OCI-LY3 (cell line): ENCODE measurements around the gene PDILT.

Source experiments
- H2AFZ ChIP-seq: fragments of 200-600, 300-600 bp; shearing (Covaris generic); 2 replicates; pipeline ENCODE4 v1.6.0; 2014; ENCODE audit warnings: antibody characterized with exemption, low read depth, low read length
- H3K27ac ChIP-seq: fragments of 200-600, 300-600 bp; sonication (generic); 2 replicates; pipeline ENCODE4 v1.5.1; 2014; ENCODE audit warnings: mild to moderate bottlenecking, low read length, moderate library complexity, mixed read lengths
- H3K27me3 ChIP-seq: fragments of 200-600, 300-600 bp; sonication (generic); 2 replicates; pipeline ENCODE4 v1.6.1; 2014; ENCODE audit warnings: low read depth, low read length, mixed read lengths
- H3K36me3 ChIP-seq: fragments of 200-600, 300-600 bp; sonication (generic); replicated peaks from 2 replicates; pipeline ENCODE3; 2014; ENCODE audit warnings: low read depth, low read length, mixed read lengths
- H3K4me1 ChIP-seq: fragments of 300-600, 200-600 bp; sonication (generic); 2 replicates; pipeline ENCODE4 v1.6.1; 2014; ENCODE audit warnings: low read length, mixed read lengths
- H3K4me2 ChIP-seq: fragments of 200-600, 300-600 bp; sonication (generic); 2 replicates; pipeline ENCODE4 v1.6.1; 2014; ENCODE audit warnings: low read length, mixed read lengths
- H3K4me3 ChIP-seq: fragments of 300-600, 200-600 bp; sonication (generic); 2 replicates; pipeline ENCODE4 v1.5.1; 2014; ENCODE audit warnings: antibody characterized with exemption, mild to moderate bottlenecking, low read length, moderate library complexity
- H3K79me2 ChIP-seq: fragments of 300-600, 200-600 bp; shearing (Covaris generic); 2 replicates; pipeline ENCODE4 v1.6.1; 2014; ENCODE audit warnings: mild to moderate bottlenecking, low read length, mixed read lengths
- H3K9ac ChIP-seq: fragments of 300-600, 200-600 bp; shearing (Covaris generic); 2 replicates; pipeline ENCODE4 v1.6.0; 2014; ENCODE audit warnings: mild to moderate bottlenecking, low read length, moderate library complexity
- H3K9me3 ChIP-seq: fragments of 200-600, 300-600 bp; shearing (Covaris generic); 2 replicates; pipeline ENCODE4 v1.6.1; 2014; ENCODE audit warnings: low read length, mixed read lengths; ENCODE audit not compliant: insufficient read depth
- H4K20me1 ChIP-seq: fragments of 200-600, 300-600 bp; sonication (generic); 2 replicates; pipeline ENCODE4 v1.6.1; 2016; ENCODE audit warnings: low read length, mixed read lengths; ENCODE audit not compliant: insufficient read depth
- CTCF ChIP-seq: fragments of 200-600, 300-600 bp; sonication (generic); IDR thresholded peaks from 2 replicates; pipeline ENCODE4 v1.5.1; 2014; ENCODE audit warnings: antibody characterized with exemption, low read length, low read depth
- EZH2phosphoT487 ChIP-seq: fragments of 200-600 bp; shearing (Covaris generic); IDR thresholded peaks from 2 replicates; pipeline ENCODE4 v1.6.1; 2018; ENCODE audit warnings: antibody characterized with exemption, mixed run types, low read depth

The PDILT gene

GRCh38 chr16:20310421-20311395 is 93.8 kb downstream of the PDILT start:
- no peak overlapping the region for H3K9ac ChIP-seq
- no peaks in the 10 kb centered on the region for H3K36me3 ChIP-seq
- H3K4me1 ChIP-seq, result peaks cover 7% of the 10 kb centered on the region

GRCh38 chr16:20309786-20310185 is 94.8 kb downstream of the PDILT start:
- no peak overlapping the region for H3K4me3 ChIP-seq
- H3K4me1 ChIP-seq, result peaks cover 7% of the 10 kb centered on the region
- 0 out of 2 replicates have a peak overlapping the region, but pooled peaks have one; percentile 12 for H3K4me2 ChIP-seq
- H3K27ac ChIP-seq, result no peak overlapping the region
- H3K36me3 ChIP-seq, result no peaks in the 10 kb centered on the region
- H3K27me3 ChIP-seq, result peaks cover 34% of the 10 kb centered on the region
- no peak for TF ChIP-seq EZH2phosphoT487
- no peak for TF ChIP-seq CTCF
- no peaks in the 10 kb centered on the region for H3K79me2 ChIP-seq
- no peak overlapping the region for H2AFZ ChIP-seq
- H4K20me1 ChIP-seq, result no peaks in the 10 kb centered on the region
- no peak overlapping the region for H3K9ac ChIP-seq
- no peaks in the 10 kb centered on the region for H3K9me3 ChIP-seq

More at GRCh38 chr16:20310421-20311395, 93.8 kb downstream of the PDILT start:
- H2AFZ ChIP-seq, result no peak overlapping the region
- TF ChIP-seq CTCF (no peak), EZH2phosphoT487 (no peak)
- no peak overlapping the region for H3K4me3 ChIP-seq
- no peaks in the 10 kb centered on the region for H3K79me2 ChIP-seq
- no peak overlapping the region for H3K27ac ChIP-seq
- no peaks in the 10 kb centered on the region for H4K20me1 ChIP-seq
- no peak overlapping the region for H3K4me2 ChIP-seq
- H3K9me3 ChIP-seq, result no peaks in the 10 kb centered on the region
- peaks cover 31% of the 10 kb centered on the region for H3K27me3 ChIP-seq
